ENCODE data around the gene STK25.

GRCh38 chr2:241500431-241500975 lies 7.9 kb downstream of the STK25 start:
- TF ChIP-seq CTCF (IDR thresholded peaks at IDR 0.05) = no peak
- TF ChIP-seq POLR2A (IDR thresholded peaks at IDR 0.05) = no peak
